H9 (cell line): ENCODE data around the gene COL17A1. TPM values are rescaled to one million over a fixed set of nuclear protein-coding genes. Genes with fewer than 3 reads are reported as not detected.

ENCODE experiments used
- DNase-seq: peaks from one replicate; pipeline ENCODE4 v3.0.0-alpha.2; 2017
- H2AFZ ChIP-seq: one replicate; pipeline ENCODE4 v1.6.1; 2013; ENCODE audit warnings: mild to moderate bottlenecking, low read length, control low read depth, moderate library complexity
- H2AK5ac ChIP-seq: 2 replicates; pipeline ENCODE4 v1.6.1; 2013; ENCODE audit warnings: low read length, control low read depth, mixed read lengths; ENCODE audit not compliant: insufficient read length
- H2BK120ac ChIP-seq: one replicate; pipeline ENCODE4 v1.6.1; 2013; ENCODE audit warnings: low read depth, mild to moderate bottlenecking, low read length, control low read depth, inconsistent platforms; ENCODE audit not compliant: poor library complexity, severe bottlenecking
- H2BK12ac ChIP-seq: 2 replicates; pipeline ENCODE4 v1.6.1; 2013; ENCODE audit warnings: low read length, control low read depth, mixed read lengths, low read depth; ENCODE audit not compliant: insufficient read length
- H2BK15ac ChIP-seq: 2 replicates; pipeline ENCODE4 v1.6.1; 2013; ENCODE audit warnings: low read depth, low read length, control low read depth
- H2BK20ac ChIP-seq: one replicate; pipeline ENCODE4 v1.6.1; 2013; ENCODE audit warnings: low read depth, mild to moderate bottlenecking, low read length, control low read depth, inconsistent platforms; ENCODE audit not compliant: poor library complexity, severe bottlenecking
- H2BK5ac ChIP-seq: 2 replicates; pipeline ENCODE4 v1.6.1; 2013; ENCODE audit warnings: low read length, control low read depth, mixed read lengths; ENCODE audit not compliant: insufficient read length
- H3K14ac ChIP-seq: 2 replicates; pipeline ENCODE4 v1.6.1; 2013; ENCODE audit warnings: low read length, control low read depth; ENCODE audit not compliant: insufficient read depth
- H3K18ac ChIP-seq: 2 replicates; pipeline ENCODE4 v1.6.1; 2013; ENCODE audit warnings: low read depth, mild to moderate bottlenecking, mixed read lengths, low read length, control low read depth; ENCODE audit not compliant: insufficient read length
- H3K23ac ChIP-seq: 2 replicates; pipeline ENCODE4 v1.6.1; 2013; ENCODE audit warnings: low read length, control low read depth, mixed read lengths, low read depth; ENCODE audit not compliant: insufficient read length
- H3K23me2 ChIP-seq: 2 replicates; pipeline ENCODE4 v1.6.1; 2013; ENCODE audit warnings: low read depth, mild to moderate bottlenecking, mixed read lengths, low read length, control low read depth; ENCODE audit not compliant: insufficient read length, poor library complexity, severe bottlenecking
- H3K27ac ChIP-seq: 2 replicates; pipeline ENCODE4 v1.5.1; 2013; ENCODE audit warnings: low read length, control low read depth, mixed read lengths, low read depth; ENCODE audit not compliant: insufficient read length
- H3K27me3 ChIP-seq: 2 replicates; pipeline ENCODE4 v1.6.1; 2013; ENCODE audit warnings: low read length, control low read depth, inconsistent platforms; ENCODE audit not compliant: insufficient read depth
- H3K4ac ChIP-seq: 2 replicates; pipeline ENCODE4 v1.6.1; 2013; ENCODE audit warnings: low read depth, mild to moderate bottlenecking, control low read depth, inconsistent platforms, low read length, moderate library complexity
- H3K4me1 ChIP-seq: 2 replicates; pipeline ENCODE4 v1.6.1; 2013; ENCODE audit warnings: low read length, control low read depth, inconsistent platforms; ENCODE audit not compliant: insufficient read depth
- H3K4me2 ChIP-seq: 2 replicates; pipeline ENCODE4 v1.6.1; 2013; ENCODE audit warnings: low read length, control low read depth, mixed read lengths; ENCODE audit not compliant: insufficient read length, insufficient read depth
- H3K56ac ChIP-seq: 2 replicates; pipeline ENCODE4 v1.6.1; 2013; ENCODE audit warnings: low read depth, mild to moderate bottlenecking, mixed read lengths, low read length, control low read depth; ENCODE audit not compliant: insufficient read length
- H3K79me1 ChIP-seq: 2 replicates; pipeline ENCODE4 v1.6.1; 2013; ENCODE audit warnings: low read depth, mild to moderate bottlenecking, moderate library complexity, low read length, control low read depth, inconsistent platforms; ENCODE audit not compliant: insufficient read depth, poor library complexity, severe bottlenecking
- H3K79me2 ChIP-seq: 2 replicates; pipeline ENCODE4 v1.6.1; 2013; ENCODE audit warnings: low read length, control low read depth, inconsistent platforms; ENCODE audit not compliant: insufficient read depth
- H3K9ac ChIP-seq: 2 replicates; pipeline ENCODE4 v1.6.1; 2013; ENCODE audit warnings: low read length, control low read depth, mixed read lengths; ENCODE audit not compliant: insufficient read length; ENCODE audit errors: extremely low read depth
- H3K9me3 ChIP-seq: one replicate; pipeline ENCODE4 v1.6.1; 2013; ENCODE audit warnings: low read depth, low read length, inconsistent platforms; ENCODE audit not compliant: control insufficient read depth
- H3T11ph ChIP-seq: one replicate; pipeline ENCODE4 v1.6.1; 2013; ENCODE audit warnings: mild to moderate bottlenecking, low read length, control low read depth, inconsistent platforms
- H4K20me1 ChIP-seq: one replicate; pipeline ENCODE4 v1.6.1; 2013; ENCODE audit not compliant: control insufficient read depth, insufficient read length, insufficient read depth
- H4K5ac ChIP-seq: 2 replicates; pipeline ENCODE4 v1.6.1; 2013; ENCODE audit warnings: low read depth, mild to moderate bottlenecking, mixed read lengths, low read length, control low read depth; ENCODE audit not compliant: insufficient read length
- H4K8ac ChIP-seq: replicated peaks from 2 replicates; pipeline ENCODE4 v1.6.1; 2013; ENCODE audit warnings: low read length, control low read depth, mixed read lengths, low read depth; ENCODE audit not compliant: insufficient read length
- H4K91ac ChIP-seq: 2 replicates; pipeline ENCODE4 v1.6.1; 2013; ENCODE audit warnings: low read depth, mild to moderate bottlenecking, moderate library complexity, mixed read lengths, low read length, control low read depth; ENCODE audit not compliant: insufficient read length
- H3K27ac Mint-ChIP-seq, 3 experiments: 2 replicates in 2 of 3; 3 replicates in 1 of 3; pipeline ENCODE4 v1.8.0; 2020 to 2021; ENCODE audit warnings: mixed read lengths in 3 of 3, mild to moderate bottlenecking in 1 of 3, moderate library complexity in 1 of 3
- H3K27me3 Mint-ChIP-seq: 2 replicates; pipeline ENCODE4 v1.8.0; 2021; ENCODE audit warnings: low read depth, mild to moderate bottlenecking, moderate library complexity, mixed read lengths
- H3K36me3 Mint-ChIP-seq, 3 experiments: 2 replicates in 2 of 3; 3 replicates in 1 of 3; pipeline ENCODE4 v1.8.0; 2020 to 2021; ENCODE audit warnings: low read depth in 3 of 3, mixed read lengths in 3 of 3; ENCODE audit not compliant: insufficient read depth in 1 of 3
- H3K4me1 Mint-ChIP-seq, 2 experiments: 2 replicates each; pipeline ENCODE4 v1.8.0; 2020; ENCODE audit warnings: mixed read lengths in 2 of 2
- H3K4me3 Mint-ChIP-seq, 2 experiments: 2 replicates in 1 of 2; 3 replicates in 1 of 2; pipeline ENCODE4 v1.8.0; 2020 to 2021; ENCODE audit warnings: mild to moderate bottlenecking in 2 of 2, mixed read lengths in 2 of 2, moderate library complexity in 1 of 2
- H3K9me3 Mint-ChIP-seq, 2 experiments: 2 replicates in 1 of 2; 3 replicates in 1 of 2; pipeline ENCODE4 v1.8.0; 2020; ENCODE audit warnings: mild to moderate bottlenecking in 2 of 2, mixed read lengths in 2 of 2, moderate library complexity in 1 of 2
- CTCF ChIP-seq: fragments of 200-600 bp; sonication (generic); conservative IDR thresholded peaks from 3 replicates; pipeline ENCODE4 v1.8.0; 2021; ENCODE audit warnings: antibody characterized with exemption, mild to moderate bottlenecking
- WGBS: extraction: QIAGEN DNeasy Blood & Tissue Kit; methylation state at CpG from one replicate; pipeline ENCODE4 v1.1.7; 2013; ENCODE audit warnings: missing lambda C conversion rate, low lambda C conversion rate, mixed read lengths; ENCODE audit not compliant: insufficient read length; ENCODE audit errors: extremely low coverage; 5-methylcytosine and 5-hydroxymethylcytosine counted together
- total RNA-seq: library from RNA; stranded (reverse); gene quantifications from 2 replicates; pipeline ENCODE4 v1.2.1, GENCODE V29; 2021

COL17A1 gene
- total RNA-seq, 1 experiment from 2014 or later, result 1.9 TPM

GRCh38 chr10:104032144-104032775, 53.4 kb downstream of the COL17A1 start:
- Histone ChIP-seq H3K4me1 (peaks cover 4% of the 10 kb centered on the region; the same call in 1 of the 2 replicates), H3K79me1 (no peaks in the 10 kb centered on the region), H2AK5ac (no peak overlapping the region), H3K23me2 (no peaks in the 10 kb centered on the region), H4K91ac (no peak overlapping the region), H2BK15ac (no peak overlapping the region), H2BK120ac (no peak overlapping the region), H3K9ac (no peak overlapping the region), H3K27ac (no peak overlapping the region), H4K8ac (no peak overlapping the region), H3K4me2 (peak overlapping the region; percentile 38), H4K5ac (no peak overlapping the region), H3K23ac (no peak overlapping the region), H2AFZ (no peak overlapping the region), H2BK20ac (no peak overlapping the region), H3K18ac (no peak overlapping the region), H3K79me2 (no peaks in the 10 kb centered on the region), H2BK5ac (no peak overlapping the region), H3K9me3 (no peaks in the 10 kb centered on the region), H3K27me3 (no peaks in the 10 kb centered on the region), H3K56ac (no peak overlapping the region), H4K20me1 (no peaks in the 10 kb centered on the region), H2BK12ac (no peak overlapping the region), H3K4ac (no peak overlapping the region), H3K14ac (no peak overlapping the region), H3T11ph (no peak overlapping the region)
- no peak for TF ChIP-seq CTCF
- Mint-ChIP-seq H3K27ac (peak overlapping the region; percentile 36 to 91 (median 76); a peak in 4 of 7 replicates), H3K27me3 (no peaks in the 10 kb centered on the region), H3K9me3 (no peaks in the 10 kb centered on the region), H3K4me1 (peaks cover 27 to 34% of the 10 kb centered on the region in 2 experiments), H3K4me3 (no peak overlapping the region; a peak in 1 of 5 replicates), H3K36me3 (peaks cover 0 to 8% (median 0%) of the 10 kb centered on the region in 3 experiments; a peak in 1 of 7 replicates)
- peak; percentile 52 for DNase-seq
- no CpG with 5 or more reads among the region's 7 CpGs for WGBS
